B cell (primary cell): ENCODE measurements around the gene ATP6V1B1. TPM values are rescaled to one million over a fixed set of nuclear protein-coding genes. Genes with fewer than 3 reads are reported as not detected.
A peak's percentile ranks its signal among the peaks of the same experiment; 100 is the strongest.

ENCODE experiments used
- ATAC-seq: fragments of 200-7000 bp; cut with Tn5 transposase; one replicate; pipeline ENCODE4 v1.10.0; 2021; ENCODE audit warnings: low read depth, mild to moderate bottlenecking, moderate number of reproducible peaks, moderate library complexity
- CTCF ChIA-PET: fragments of 350-600 bp; sonication (Branson Sonifier 250); formaldehyde crosslinking; loops from one replicate; lab custom pipeline; 2021; ENCODE audit warnings: antibody characterized with exemption, inconsistent platforms; lab: Charles Lee
- POLR2A ChIA-PET: fragments of 350-600 bp; sonication (Branson Sonifier 250); formaldehyde crosslinking; loops from one replicate; lab custom pipeline; 2021; ENCODE audit warnings: antibody characterized with exemption; lab: Charles Lee
- DNase-seq: peaks from one replicate; pipeline ENCODE4 v3.0.0; 2013
- H2AFZ ChIP-seq: 2 replicates; pipeline ENCODE4 v1.6.1; 2012; ENCODE audit warnings: mild to moderate bottlenecking, low read depth, low read length; ENCODE audit not compliant: insufficient read depth, poor library complexity, severe bottlenecking
- H3K27ac ChIP-seq, 2 donors: 1 replicate in 1 of 2; 2 replicates in 1 of 2; pipeline ENCODE4 v1.5.1; 2012 to 2013; ENCODE audit warnings: low read length in 2 of 2, mild to moderate bottlenecking in 2 of 2, moderate library complexity in 1 of 2
- H3K27me3 ChIP-seq, 4 experiments: fragments of 200-600 bp in 1 of 4; sonication (generic) in 1 of 4; replicated peaks in 1 of 4; 1 replicate in 2 of 4; 2 replicates in 2 of 4; pipeline versions ENCODE4 v1.6.1 to v1.7.0; 2013 to 2016; ENCODE audit warnings: low read length in 3 of 4, mild to moderate bottlenecking in 2 of 4, mixed read lengths in 1 of 4, moderate library complexity in 1 of 4; ENCODE audit not compliant: insufficient read depth in 4 of 4, control insufficient read depth in 3 of 4; ENCODE audit errors: control extremely low read depth in 1 of 4
- H3K36me3 ChIP-seq, 2 experiments: replicated peaks in 1 of 2; 1 replicate in 1 of 2; 2 replicates in 1 of 2; pipeline versions ENCODE4 v1.6.1 to v1.7.1; 2013; ENCODE audit warnings: low read length in 1 of 2; ENCODE audit not compliant: insufficient read depth in 2 of 2, control insufficient read depth in 1 of 2; ENCODE audit errors: control extremely low read depth in 1 of 2, extremely low read depth in 1 of 2
- H3K4me1 ChIP-seq, 2 donors: fragments of 200-600 bp in 1 of 2; sonication (generic) in 1 of 2; 1 replicate in 1 of 2; 2 replicates in 1 of 2; pipeline versions ENCODE4 v1.5.1 to v1.6.1; 2013 to 2017; ENCODE audit warnings: low read length in 2 of 2; ENCODE audit not compliant: control insufficient read depth in 2 of 2, insufficient read depth in 2 of 2
- H3K4me2 ChIP-seq: replicated peaks from 2 replicates; pipeline ENCODE3; 2012; ENCODE audit warnings: mild to moderate bottlenecking, low read depth, low read length; ENCODE audit not compliant: poor library complexity, severe bottlenecking
- H3K4me3 ChIP-seq, 5 experiments: fragments of 200-600 bp in 1 of 5; sonication (generic) in 1 of 5; 1 replicate in 3 of 5; 2 replicates in 2 of 5; pipeline versions ENCODE4 v1.5.1 to v1.7.0; 2011 to 2016; ENCODE audit warnings: low read length in 4 of 5, mild to moderate bottlenecking in 4 of 5, low read depth in 2 of 5, control low read depth in 1 of 5, moderate library complexity in 1 of 5; ENCODE audit not compliant: insufficient read depth in 1 of 5; ENCODE audit errors: control extremely low read depth in 1 of 5, extremely low read depth in 1 of 5
- H3K79me2 ChIP-seq: fragments of 200-600 bp; sonication (generic); one replicate; pipeline ENCODE4 v1.6.0; 2016; ENCODE audit warnings: low read length; ENCODE audit not compliant: control insufficient read depth, insufficient read depth
- H3K9ac ChIP-seq: fragments of 200-600 bp; sonication (generic); 2 replicates; pipeline ENCODE4 v1.6.1; 2017; ENCODE audit warnings: mild to moderate bottlenecking, low read length, moderate library complexity
- H3K9me3 ChIP-seq, 3 donors: one replicate each; pipeline versions ENCODE4 v1.6.1 to v1.7.1; 2013; ENCODE audit warnings: low read length in 2 of 3; ENCODE audit not compliant: control insufficient read depth in 2 of 3, insufficient read depth in 1 of 3; ENCODE audit errors: control extremely low read depth in 1 of 3
- H4K20me1 ChIP-seq: 2 replicates; pipeline ENCODE4 v1.6.0; 2012; ENCODE audit warnings: mild to moderate bottlenecking, low read length; ENCODE audit not compliant: insufficient read depth, control insufficient read depth, poor library complexity, severe bottlenecking
- H3K27ac Mint-ChIP-seq: one replicate; pipeline ENCODE4 v1.8.0; 2021; ENCODE audit warnings: mixed read lengths
- H3K27me3 Mint-ChIP-seq: one replicate; pipeline ENCODE4 v1.8.0; 2021; ENCODE audit warnings: mixed read lengths
- H3K4me1 Mint-ChIP-seq: one replicate; pipeline ENCODE4 v1.8.0; 2021; ENCODE audit warnings: mixed read lengths
- H3K4me3 Mint-ChIP-seq: one replicate; pipeline ENCODE4 v1.8.0; 2021; ENCODE audit warnings: mixed read lengths
- H3K9me3 Mint-ChIP-seq: one replicate; pipeline ENCODE4 v1.8.0; 2022; ENCODE audit warnings: mixed read lengths; ENCODE audit not compliant: insufficient read depth
- EZH2 ChIP-seq: IDR thresholded peaks from 2 replicates; pipeline ENCODE4 v1.6.1; 2012; ENCODE audit warnings: borderline replicate concordance, low read depth, mild to moderate bottlenecking, moderate library complexity, low read length; ENCODE audit not compliant: insufficient read depth, poor library complexity, severe bottlenecking
- WGBS: methylation state at CpG from one replicate; pipeline ENCODE4 v1.1.5; 2013; ENCODE audit warnings: missing lambda C conversion rate; ENCODE audit not compliant: insufficient coverage; 5-methylcytosine and 5-hydroxymethylcytosine counted together
- intact Hi-C: fragments of 100-400 bp; cut with micrococcal nuclease; formaldehyde crosslinking; loops from one replicate; pipeline ENCODE4 v1.10.0; 2022
- polyA plus RNA-seq: library from polyadenylated mRNA; depleted of rRNA; stranded (reverse); fragments of >200 nt; gene quantifications from 2 replicates; pipeline ENCODE4 v1.2.3, GENCODE V29; 2012
- total RNA-seq, 2 donors: library from RNA; stranded (reverse); fragments of 120-200 nt in 1 of 2; gene quantifications; 1 replicate in 1 of 2; 2 replicates in 1 of 2; pipeline versions ENCODE4 v1.2.3 to v1.2.4, GENCODE V29; 2013 to 2022
- TF ChIP-seq, protein P1 (sequence below): fragments of 200-600 bp; IDR thresholded peaks from one replicate; pipeline ENCODE4 v1.8.0; 2022; ENCODE audit warnings: antibody characterized with exemption, mild to moderate bottlenecking

Gene ATP6V1B1
- total and polyA plus RNA-seq, 2 donors (not counting 1 experiment from before 2014, with no cell fraction given) = not detected

DNA sequence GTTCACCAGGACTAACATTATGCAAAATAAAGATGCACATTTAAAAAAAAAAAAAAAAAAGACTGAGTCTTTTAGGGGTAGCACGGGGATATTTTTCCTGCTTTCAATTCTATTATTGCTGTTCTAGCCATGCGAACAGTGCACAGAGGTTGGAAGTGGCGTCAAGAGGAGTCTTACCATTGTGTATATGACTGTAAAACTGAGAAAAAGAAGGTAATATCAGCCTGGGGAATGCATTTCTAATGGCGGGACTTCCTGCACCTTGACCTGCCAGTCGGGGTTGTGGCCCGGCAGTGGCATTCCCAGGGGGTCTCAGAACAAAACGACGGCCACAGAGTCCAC is 48.5 kb upstream of the ATP6V1B1 start:
- Mint-ChIP-seq H3K27ac (no peak overlapping the region), H3K9me3 (peaks cover 4% of the 10 kb centered on the region), H3K4me3 (peak overlapping the region; percentile 67), H3K4me1 (peaks cover 31% of the 10 kb centered on the region), H3K27me3 (peaks cover 85% of the 10 kb centered on the region)
- TF ChIP-seq EZH2 = no peak
- TF ChIP-seq, protein P1, sequence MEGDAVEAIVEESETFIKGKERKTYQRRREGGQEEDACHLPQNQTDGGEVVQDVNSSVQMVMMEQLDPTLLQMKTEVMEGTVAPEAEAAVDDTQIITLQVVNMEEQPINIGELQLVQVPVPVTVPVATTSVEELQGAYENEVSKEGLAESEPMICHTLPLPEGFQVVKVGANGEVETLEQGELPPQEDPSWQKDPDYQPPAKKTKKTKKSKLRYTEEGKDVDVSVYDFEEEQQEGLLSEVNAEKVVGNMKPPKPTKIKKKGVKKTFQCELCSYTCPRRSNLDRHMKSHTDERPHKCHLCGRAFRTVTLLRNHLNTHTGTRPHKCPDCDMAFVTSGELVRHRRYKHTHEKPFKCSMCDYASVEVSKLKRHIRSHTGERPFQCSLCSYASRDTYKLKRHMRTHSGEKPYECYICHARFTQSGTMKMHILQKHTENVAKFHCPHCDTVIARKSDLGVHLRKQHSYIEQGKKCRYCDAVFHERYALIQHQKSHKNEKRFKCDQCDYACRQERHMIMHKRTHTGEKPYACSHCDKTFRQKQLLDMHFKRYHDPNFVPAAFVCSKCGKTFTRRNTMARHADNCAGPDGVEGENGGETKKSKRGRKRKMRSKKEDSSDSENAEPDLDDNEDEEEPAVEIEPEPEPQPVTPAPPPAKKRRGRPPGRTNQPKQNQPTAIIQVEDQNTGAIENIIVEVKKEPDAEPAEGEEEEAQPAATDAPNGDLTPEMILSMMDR = no peak
- POLR2A ChIA-PET = no interaction called here
- DNase-seq = no peak
- peak overlapping the region; percentile 23 for H3K9ac ChIP-seq
- no peaks in the 10 kb centered on the region for H4K20me1 ChIP-seq
- 10% methylated on average over 7 of the region's 8 CpGs for WGBS
- H3K9me3 ChIP-seq = peaks cover 1 to 40% (median 2%) of the 10 kb centered on the region in 3 donors
- no peak overlapping the region for H3K27ac ChIP-seq
- peak overlapping the region; percentile 41 for H2AFZ ChIP-seq
- intact Hi-C loops = no loop called here
- H3K4me2 ChIP-seq = peak overlapping the region; percentile 79
- peak overlapping the region; percentile 8 to 43 (median 28) for H3K4me3 ChIP-seq
- ATAC-seq = no peak
- H3K79me2 ChIP-seq = no peaks in the 10 kb centered on the region
- CTCF ChIA-PET = no interaction called here
- no peaks in the 10 kb centered on the region for H3K36me3 ChIP-seq
- peaks cover 31 to 34% of the 10 kb centered on the region in 2 donors for H3K4me1 ChIP-seq
- H3K27me3 ChIP-seq = peaks cover 0 to 73% (median 58%) of the 10 kb centered on the region in 4 experiments

DNA sequence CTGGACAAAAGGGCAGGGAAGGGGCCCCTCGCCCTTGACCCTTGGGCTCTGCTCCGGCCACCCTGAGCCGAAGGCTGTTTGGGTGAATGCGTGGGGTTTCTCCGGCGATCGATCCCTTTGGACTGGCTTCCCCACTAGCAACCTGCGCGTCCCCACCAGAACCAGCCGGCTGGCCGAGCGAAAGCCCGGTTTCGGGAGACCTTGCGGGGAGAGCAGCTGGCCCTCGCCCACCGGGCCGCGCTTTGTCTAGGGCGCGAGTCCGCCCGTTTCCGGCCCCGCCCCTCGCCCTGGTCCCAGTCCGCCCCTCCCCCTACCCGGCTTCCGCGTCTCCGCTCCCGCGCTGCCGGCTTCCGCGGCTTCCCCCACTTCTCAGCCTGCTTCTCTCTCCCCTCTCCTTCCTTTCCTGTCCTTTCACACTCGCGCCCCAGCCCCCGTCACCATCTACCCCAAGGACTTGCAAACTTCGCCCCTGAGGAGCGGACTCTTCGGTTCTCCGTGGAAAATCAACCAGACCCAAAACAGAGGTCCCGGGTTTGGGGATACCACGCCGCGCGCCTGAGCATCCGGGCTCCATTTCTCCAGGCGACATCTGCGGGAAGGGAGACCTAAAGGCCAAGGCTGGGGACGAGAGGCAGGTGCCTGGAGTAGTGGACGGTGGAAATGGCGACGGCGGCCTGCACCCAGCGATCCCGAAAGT is 48.0 kb upstream of the ATP6V1B1 start:
- peak overlapping the region; percentile 67 for H3K4me3 Mint-ChIP-seq
- TF ChIP-seq EZH2 = peak; percentile 80
- TF ChIP-seq, protein P1 = no peak
- DNase-seq (no peak), ATAC-seq (no peak)
- CTCF ChIA-PET = interaction anchor here (0.7 to 1.0 kb wide), 2 partner anchors 15 to 24 kb away, joined by 3 read pairs; no protein-coding TSS in a partner anchor
- peak overlapping the region; percentile 37 for H3K27ac Mint-ChIP-seq
- peaks cover 85% of the 10 kb centered on the region for H3K27me3 Mint-ChIP-seq
- POLR2A ChIA-PET = no interaction called here
- Histone ChIP-seq H4K20me1 (no peaks in the 10 kb centered on the region), H2AFZ (peak overlapping the region; percentile 41), H3K27ac (no peak overlapping the region), H3K9ac (peak overlapping the region; percentile 23), H3K4me1 (peaks cover 31 to 34% of the 10 kb centered on the region in 2 donors), H3K4me2 (peak overlapping the region; percentile 79), H3K9me3 (peaks cover 0 to 35% (median 2%) of the 10 kb centered on the region in 3 donors), H3K4me3 (peak overlapping the region in 4 of 5 experiments; percentile 8 to 43 (median 35)), H3K36me3 (no peaks in the 10 kb centered on the region), H3K79me2 (no peaks in the 10 kb centered on the region), H3K27me3 (peaks cover 0 to 71% (median 58%) of the 10 kb centered on the region in 4 experiments)
- intact Hi-C loops = loop anchor here (2.0 kb wide), 1 partner anchor 15 kb away; no protein-coding TSS in a partner anchor
- WGBS = 6% methylated on average over 57 of the region's 58 CpGs
- H3K9me3 Mint-ChIP-seq = peaks cover under 1% of the 10 kb centered on the region
- H3K4me1 Mint-ChIP-seq = peaks cover 31% of the 10 kb centered on the region
